IPS-NIHi7 (cell line): ENCODE measurements around the gene SLC2A10.

ENCODE experiments used
- DNase-seq: peaks from one replicate; pipeline ENCODE4 v3.0.0; 2012; ENCODE audit warnings: mixed read lengths; ENCODE audit errors: extremely low spot score

Gene SLC2A10

GRCh38 chr20:46682063-46682821, 27.2 kb upstream of the SLC2A10 start:
- DNase-seq: no peak

- DNase-seq: no peak
Measured at GRCh38 chr20:46683011-46683667, 26.3 kb upstream of the SLC2A10 start.

GRCh38 chr20:46683668-46683938, 25.8 kb upstream of the SLC2A10 start:
- DNase-seq: no peak

- peak; percentile 78 for DNase-seq
Measured at GRCh38 chr20:46683939-46684750, 25.3 kb upstream of the SLC2A10 start.

GRCh38 chr20:46688151-46689081, 21.0 kb upstream of the SLC2A10 start:
- DNase-seq: no peak

GRCh38 chr20:46689082-46689753, 20.2 kb upstream of the SLC2A10 start, which contains the start of gene TP53RK:
TSS of gene TP53RK (minus strand) at chr20:46689444. CDS start at chr20:46689414, 30 bp downstream.
- peak; percentile 99 for DNase-seq

- no peak for DNase-seq
Measured at GRCh38 chr20:46689754-46690085, 19.7 kb upstream of the SLC2A10 start.

- no peak for DNase-seq
Measured at GRCh38 chr20:46690219-46691106, 19.0 kb upstream of the SLC2A10 start.

- DNase-seq: no peak
Measured at GRCh38 chr20:46691196-46691595, 18.3 kb upstream of the SLC2A10 start.

GRCh38 chr20:46694484-46694883, 15.0 kb upstream of the SLC2A10 start:
- DNase-seq: no peak

GRCh38 chr20:46695892-46696291, 13.6 kb upstream of the SLC2A10 start:
- no peak for DNase-seq

GRCh38 chr20:46696791-46697279, 12.6 kb upstream of the SLC2A10 start:
- DNase-seq: no peak

GRCh38 chr20:46698788-46699187, 10.7 kb upstream of the SLC2A10 start:
- no peak for DNase-seq

- no peak for DNase-seq
Measured at GRCh38 chr20:46699651-46700359, 9.6 kb upstream of the SLC2A10 start.

- DNase-seq: no peak
Measured at GRCh38 chr20:46700481-46700880, 9.0 kb upstream of the SLC2A10 start.

GRCh38 chr20:46701057-46701456, 8.4 kb upstream of the SLC2A10 start:
- no peak for DNase-seq

GRCh38 chr20:46701556-46701955, 7.9 kb upstream of the SLC2A10 start:
- no peak for DNase-seq

GRCh38 chr20:46701986-46702385, 7.5 kb upstream of the SLC2A10 start:
- DNase-seq: no peak
